Endothelial cell (in vitro differentiated cells): ENCODE data around the gene CTNNA3. TPM values are rescaled to one million over a fixed set of nuclear protein-coding genes. Genes with fewer than 3 reads are reported as not detected.

Source experiments
- DNase-seq: peaks from one replicate; pipeline ENCODE4 v3.0.0; 2021; ENCODE audit warnings: low spot score
- H3K27ac Mint-ChIP-seq: one replicate; pipeline ENCODE4 v1.8.0; 2021; ENCODE audit warnings: mixed read lengths, inconsistent platforms; ENCODE audit not compliant: unreplicated experiment
- H3K27me3 Mint-ChIP-seq: one replicate; pipeline ENCODE4 v1.8.0; 2021; ENCODE audit warnings: mild to moderate bottlenecking, moderate library complexity, mixed read lengths, inconsistent platforms; ENCODE audit not compliant: unreplicated experiment
- H3K36me3 Mint-ChIP-seq: one replicate; pipeline ENCODE4 v1.8.0; 2021; ENCODE audit warnings: mild to moderate bottlenecking, low read depth, mixed read lengths, inconsistent platforms; ENCODE audit not compliant: unreplicated experiment
- H3K4me1 Mint-ChIP-seq: one replicate; pipeline ENCODE4 v1.8.0; 2021; ENCODE audit warnings: mild to moderate bottlenecking, mixed read lengths, inconsistent platforms; ENCODE audit not compliant: unreplicated experiment
- H3K4me3 Mint-ChIP-seq: one replicate; pipeline ENCODE4 v1.8.0; 2021; ENCODE audit warnings: mild to moderate bottlenecking, mixed read lengths, inconsistent platforms; ENCODE audit not compliant: unreplicated experiment
- H3K9me3 Mint-ChIP-seq: one replicate; pipeline ENCODE4 v1.8.0; 2021; ENCODE audit warnings: mixed read lengths, inconsistent platforms; ENCODE audit not compliant: unreplicated experiment
- CTCF ChIP-seq: fragments of 200-600 bp; sonication (generic); IDR thresholded peaks from one replicate; pipeline ENCODE4 v1.5.0; 2021; ENCODE audit warnings: antibody characterized with exemption; ENCODE audit not compliant: unreplicated experiment
- total RNA-seq: library from RNA; stranded (reverse); fragmentation: NEBNext Ultra II Directional; extraction: Animal tissue kit (Norgen Biotek cat#: 25700); gene quantifications from one replicate; pipeline ENCODE4 v1.2.1, GENCODE V29; 2021; ENCODE audit not compliant: unreplicated experiment

CTNNA3 gene
- total RNA-seq, 1 donor from 2014 or later: 2.3 TPM

- Mint-ChIP-seq H3K4me3 (no peak overlapping the region), H3K4me1 (no peaks in the 10 kb centered on the region), H3K27me3 (peaks cover 2% of the 10 kb centered on the region), H3K36me3 (no peaks in the 10 kb centered on the region), H3K27ac (no peak overlapping the region), H3K9me3 (no peaks in the 10 kb centered on the region)
- no peak for TF ChIP-seq CTCF
- no peak for DNase-seq
Observed at GRCh38 chr10:66788178-66788987, 907.6 kb downstream of the CTNNA3 start.

- TF ChIP-seq CTCF: no peak
- Mint-ChIP-seq H3K27me3 (peaks cover 2% of the 10 kb centered on the region), H3K9me3 (no peaks in the 10 kb centered on the region), H3K27ac (no peak overlapping the region), H3K4me3 (no peak overlapping the region), H3K4me1 (no peaks in the 10 kb centered on the region), H3K36me3 (no peaks in the 10 kb centered on the region)
- DNase-seq: no peak
Observed at GRCh38 chr10:66786709-66787108, 909.3 kb downstream of the CTNNA3 start.

GRCh38 chr10:66784770-66785169, 911.2 kb downstream of the CTNNA3 start:
- Mint-ChIP-seq H3K36me3 (no peaks in the 10 kb centered on the region), H3K4me1 (no peaks in the 10 kb centered on the region), H3K27me3 (peaks cover 2% of the 10 kb centered on the region), H3K9me3 (no peaks in the 10 kb centered on the region), H3K27ac (no peak overlapping the region), H3K4me3 (no peak overlapping the region)
- TF ChIP-seq CTCF: no peak
- DNase-seq: no peak

- no peak for DNase-seq
- Mint-ChIP-seq H3K4me3 (no peak overlapping the region), H3K27ac (no peak overlapping the region), H3K27me3 (peaks cover 2% of the 10 kb centered on the region), H3K4me1 (no peaks in the 10 kb centered on the region), H3K9me3 (no peaks in the 10 kb centered on the region), H3K36me3 (no peaks in the 10 kb centered on the region)
- TF ChIP-seq CTCF: no peak
Observed at GRCh38 chr10:66783316-66783715, 912.7 kb downstream of the CTNNA3 start.

GRCh38 chr10:66782776-66783175, 913.2 kb downstream of the CTNNA3 start:
- Mint-ChIP-seq H3K27ac (no peak overlapping the region), H3K27me3 (peaks cover 2% of the 10 kb centered on the region), H3K4me3 (no peak overlapping the region), H3K4me1 (no peaks in the 10 kb centered on the region), H3K36me3 (no peaks in the 10 kb centered on the region), H3K9me3 (no peaks in the 10 kb centered on the region)
- no peak for TF ChIP-seq CTCF
- DNase-seq: no peak
